Measurements from ENCODE around the gene PIP5K1B.

The PIP5K1B gene

DNA sequence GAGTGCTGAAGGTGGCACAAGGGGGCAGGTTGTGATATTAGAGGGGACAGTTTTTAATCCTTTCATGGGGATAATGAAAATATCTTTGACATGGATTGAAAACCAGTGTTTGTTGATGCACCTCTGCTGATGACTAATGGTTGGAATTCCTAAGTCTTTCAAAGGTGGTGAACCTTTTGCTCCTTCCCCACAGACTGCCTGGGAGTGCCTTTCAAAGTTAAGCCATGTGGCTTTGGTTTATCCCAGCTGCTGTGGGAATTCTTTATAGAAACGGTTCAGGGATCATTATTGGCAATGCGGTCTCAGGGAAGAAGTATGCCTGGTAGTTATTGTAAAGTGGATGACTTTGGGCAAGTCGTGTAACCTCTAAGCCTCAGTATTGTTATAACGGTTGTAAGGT, 45.7 kb downstream of the PIP5K1B start:
- Histone ChIP-seq H3K27ac (no peak overlapping the region), H3K36me3 (ENCODE audit: insufficient read depth) (no peaks in the 10 kb centered on the region), H3K4me1 (ENCODE audit: low read depth, poor library complexity, severe bottlenecking) (no peaks in the 10 kb centered on the region), H3K27me3 (ENCODE audit: insufficient read depth, low read depth) (no peaks in the 10 kb centered on the region), H4K20me1 (ENCODE audit: insufficient read depth) (no peaks in the 10 kb centered on the region), H3K4me2 (no peak overlapping the region), H2AFZ (ENCODE audit: low read depth) (no peak overlapping the region), H3K4me3 (IDR thresholded peaks at IDR 0.05; ENCODE audit: insufficient read depth, low read depth, low read length) (no peak overlapping the region), H3K79me2 (ENCODE audit: insufficient read depth, low read depth) (no peaks in the 10 kb centered on the region), H3K9ac (no peak overlapping the region)
- TF ChIP-seq CTCF (conservative IDR thresholded peaks at IDR 0.05; ENCODE audit: low read depth, low read length) = no peak

DNA sequence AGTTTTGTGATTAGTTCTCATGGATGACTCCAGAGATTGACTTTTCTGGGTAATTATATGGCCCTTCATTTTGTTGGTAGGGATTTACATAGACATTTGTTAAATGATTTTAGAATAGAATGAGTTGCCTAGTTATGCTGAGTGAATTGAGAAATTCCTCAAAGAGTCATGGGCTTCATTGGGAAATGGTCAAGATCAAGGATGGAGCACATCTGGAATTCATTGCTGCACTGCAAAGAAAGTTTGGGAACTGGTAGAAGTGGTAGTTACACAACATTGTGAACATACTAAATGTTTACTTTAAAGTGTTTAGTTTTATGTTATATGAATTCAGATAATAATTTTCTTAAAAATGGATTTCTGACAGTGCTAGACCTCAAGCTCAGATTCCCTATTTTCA, 46.5 kb downstream of the PIP5K1B start:
- Histone ChIP-seq H3K4me2 (no peak overlapping the region), H3K27ac (no peak overlapping the region), H4K20me1 (ENCODE audit: insufficient read depth) (no peaks in the 10 kb centered on the region), H3K4me1 (ENCODE audit: low read depth, poor library complexity, severe bottlenecking) (no peaks in the 10 kb centered on the region), H3K36me3 (ENCODE audit: insufficient read depth) (no peaks in the 10 kb centered on the region), H3K79me2 (ENCODE audit: insufficient read depth, low read depth) (no peaks in the 10 kb centered on the region), H3K9ac (no peak overlapping the region), H2AFZ (ENCODE audit: low read depth) (no peak overlapping the region), H3K27me3 (ENCODE audit: insufficient read depth, low read depth) (no peaks in the 10 kb centered on the region), H3K4me3 (IDR thresholded peaks at IDR 0.05; ENCODE audit: insufficient read depth, low read depth, low read length) (no peak overlapping the region)
- TF ChIP-seq CTCF (conservative IDR thresholded peaks at IDR 0.05; ENCODE audit: low read depth, low read length) = no peak

DNA sequence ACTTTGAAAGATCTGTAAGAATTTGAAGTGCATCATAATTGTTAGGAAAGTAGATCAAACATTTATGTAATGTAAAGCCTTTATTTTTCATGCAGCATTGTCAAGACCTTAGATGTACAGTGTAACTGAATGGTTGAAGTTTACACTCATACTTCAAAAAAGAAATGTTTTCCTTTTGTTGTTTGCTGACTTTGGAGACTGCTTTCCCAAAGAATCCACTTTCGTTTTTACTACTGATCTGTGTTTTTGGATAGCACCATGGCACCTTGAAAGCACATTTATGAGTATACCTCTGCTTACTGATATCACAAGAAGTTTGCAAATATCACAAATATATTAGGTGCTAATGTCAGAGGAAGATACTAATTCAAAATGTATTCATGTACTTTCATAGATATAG, 50.0 kb downstream of the PIP5K1B start:
- H3K27ac ChIP-seq = no peak overlapping the region
- no peaks in the 10 kb centered on the region for H3K27me3 ChIP-seq (ENCODE audit: insufficient read depth, low read depth)
- no peak overlapping the region for H3K9ac ChIP-seq
- no peaks in the 10 kb centered on the region for H3K36me3 ChIP-seq (ENCODE audit: insufficient read depth)
- H4K20me1 ChIP-seq (ENCODE audit: insufficient read depth) = no peaks in the 10 kb centered on the region
- no peak overlapping the region for H3K4me2 ChIP-seq
- no peaks in the 10 kb centered on the region for H3K4me1 ChIP-seq (ENCODE audit: low read depth, poor library complexity, severe bottlenecking)
- no peak overlapping the region for H3K4me3 ChIP-seq (IDR thresholded peaks at IDR 0.05; ENCODE audit: insufficient read depth, low read depth, low read length)
- H2AFZ ChIP-seq (ENCODE audit: low read depth) = no peak overlapping the region
- TF ChIP-seq CTCF (conservative IDR thresholded peaks at IDR 0.05; ENCODE audit: low read depth, low read length) = no peak
- no peaks in the 10 kb centered on the region for H3K79me2 ChIP-seq (ENCODE audit: insufficient read depth, low read depth)

DNA sequence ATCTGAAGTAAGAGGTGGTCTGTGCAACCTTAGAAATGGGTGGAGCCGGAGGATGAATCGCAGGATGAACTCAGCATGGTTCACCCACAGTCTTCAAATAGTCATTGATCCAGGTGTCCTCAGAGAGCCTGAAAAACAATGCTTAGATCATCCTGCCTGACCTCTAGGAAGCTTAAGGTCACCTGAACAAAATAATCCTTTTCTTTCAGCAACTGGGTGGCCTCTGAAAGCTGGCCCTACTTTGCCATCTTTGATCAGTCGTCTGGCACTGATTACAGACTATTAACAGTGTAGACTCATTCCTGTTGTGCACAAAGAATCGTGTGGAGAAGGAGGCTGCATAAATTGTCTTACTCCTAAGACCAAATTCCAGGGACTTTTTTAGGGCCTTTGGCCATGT, 50.7 kb downstream of the PIP5K1B start:
- no peak overlapping the region for H3K4me3 ChIP-seq (IDR thresholded peaks at IDR 0.05; ENCODE audit: insufficient read depth, low read depth, low read length)
- no peaks in the 10 kb centered on the region for H3K4me1 ChIP-seq (ENCODE audit: low read depth, poor library complexity, severe bottlenecking)
- H3K36me3 ChIP-seq (ENCODE audit: insufficient read depth) = no peaks in the 10 kb centered on the region
- H3K4me2 ChIP-seq = no peak overlapping the region
- no peak overlapping the region for H2AFZ ChIP-seq (ENCODE audit: low read depth)
- no peak overlapping the region for H3K27ac ChIP-seq
- TF ChIP-seq CTCF (conservative IDR thresholded peaks at IDR 0.05; ENCODE audit: low read depth, low read length) = no peak
- H3K27me3 ChIP-seq (ENCODE audit: insufficient read depth, low read depth) = no peaks in the 10 kb centered on the region
- no peaks in the 10 kb centered on the region for H3K79me2 ChIP-seq (ENCODE audit: insufficient read depth, low read depth)
- H3K9ac ChIP-seq = no peak overlapping the region
- H4K20me1 ChIP-seq (ENCODE audit: insufficient read depth) = no peaks in the 10 kb centered on the region
